HepG2 (cell line): ENCODE results near the gene TSPAN9.

Source experiments
- ATM ChIP-seq: fragments of 450-650 bp; IDR thresholded peaks from 2 replicates; pipeline ENCODE4 v1.7.1; 2017; ENCODE audit warnings: mild to moderate bottlenecking, borderline replicate concordance
- KDM1A ChIP-seq: IDR thresholded peaks from 2 replicates; pipeline ENCODE4 v1.6.1; 2016; ENCODE audit warnings: missing compliant biosample characterization
- POLR2AphosphoS5 ChIP-seq: IDR thresholded peaks from 2 replicates; pipeline ENCODE4 v1.6.1; 2012; ENCODE audit warnings: low read depth, low read length
- TAF1 ChIP-seq: sonication (generic); formaldehyde crosslinking; IDR thresholded peaks from 2 replicates; pipeline ENCODE4 v1.4.0; 2020; ENCODE audit warnings: missing genetic modification reagents
- ZNF230 ChIP-seq: sonication (generic); formaldehyde crosslinking; IDR thresholded peaks from 2 replicates; pipeline ENCODE4 v1.4.0; 2020; ENCODE audit warnings: mild to moderate bottlenecking, missing genetic modification reagents
- TF ChIP-seq, protein P1 (sequence below): sonication (generic); formaldehyde crosslinking; IDR thresholded peaks from 2 replicates; pipeline ENCODE4 v1.5.0; 2020; ENCODE audit warnings: mild to moderate bottlenecking, missing genetic modification reagents, moderate library complexity
- TF ChIP-seq, protein P2 (sequence below): sonication (generic); formaldehyde crosslinking; conservative IDR thresholded peaks from 2 replicates; pipeline ENCODE4 v1.8.0; 2022; ENCODE audit warnings: missing genetic modification reagents
- TF ChIP-seq, protein P3 (sequence below): sonication (generic); formaldehyde crosslinking; IDR thresholded peaks from 2 replicates; pipeline ENCODE4 v1.8.0; 2022; ENCODE audit warnings: mild to moderate bottlenecking, missing genetic modification reagents, moderate library complexity
- TF ChIP-seq, protein P4 (sequence below): sonication (generic); formaldehyde crosslinking; IDR thresholded peaks from 2 replicates; pipeline ENCODE4 v1.5.0; 2020; ENCODE audit warnings: missing genetic modification reagents
- TF ChIP-seq, protein P5 (sequence below): IDR thresholded peaks from 2 replicates; pipeline ENCODE4 v1.6.1; 2016; ENCODE audit warnings: low read depth, control low read depth

DNA sequence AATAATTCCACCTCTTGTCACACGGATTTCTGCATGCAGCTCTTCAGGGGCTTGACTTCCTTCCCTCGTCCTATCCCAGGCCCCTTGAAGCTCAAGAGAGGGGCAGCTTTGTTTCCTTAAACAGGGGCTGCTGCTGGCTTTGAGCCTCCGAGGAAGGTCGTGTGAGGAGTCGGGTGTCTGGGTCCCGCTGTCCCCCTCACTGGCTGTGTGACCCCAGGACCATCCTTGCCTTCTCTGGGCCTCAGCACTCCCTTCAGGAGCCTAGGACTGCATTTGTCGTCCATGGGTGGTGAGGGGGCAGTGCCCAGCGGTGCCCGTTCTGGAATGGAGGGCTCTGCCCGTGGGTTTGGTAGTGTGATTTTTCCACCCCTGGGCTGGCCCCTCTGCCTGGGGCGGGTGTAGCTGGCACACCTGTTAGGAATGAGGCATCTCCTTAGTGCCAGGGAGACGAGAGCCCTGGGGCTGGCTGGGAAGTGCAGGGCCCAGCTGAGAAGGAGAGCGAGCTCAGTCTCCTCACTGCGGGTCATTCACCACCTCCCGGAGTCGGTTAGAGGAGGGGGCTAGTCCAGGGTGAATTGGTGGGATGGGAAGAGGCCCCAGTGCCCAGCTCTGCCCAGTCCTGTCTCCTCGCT lies 60.8 kb downstream of the TSPAN9 start:
- TF ChIP-seq, protein P1, sequence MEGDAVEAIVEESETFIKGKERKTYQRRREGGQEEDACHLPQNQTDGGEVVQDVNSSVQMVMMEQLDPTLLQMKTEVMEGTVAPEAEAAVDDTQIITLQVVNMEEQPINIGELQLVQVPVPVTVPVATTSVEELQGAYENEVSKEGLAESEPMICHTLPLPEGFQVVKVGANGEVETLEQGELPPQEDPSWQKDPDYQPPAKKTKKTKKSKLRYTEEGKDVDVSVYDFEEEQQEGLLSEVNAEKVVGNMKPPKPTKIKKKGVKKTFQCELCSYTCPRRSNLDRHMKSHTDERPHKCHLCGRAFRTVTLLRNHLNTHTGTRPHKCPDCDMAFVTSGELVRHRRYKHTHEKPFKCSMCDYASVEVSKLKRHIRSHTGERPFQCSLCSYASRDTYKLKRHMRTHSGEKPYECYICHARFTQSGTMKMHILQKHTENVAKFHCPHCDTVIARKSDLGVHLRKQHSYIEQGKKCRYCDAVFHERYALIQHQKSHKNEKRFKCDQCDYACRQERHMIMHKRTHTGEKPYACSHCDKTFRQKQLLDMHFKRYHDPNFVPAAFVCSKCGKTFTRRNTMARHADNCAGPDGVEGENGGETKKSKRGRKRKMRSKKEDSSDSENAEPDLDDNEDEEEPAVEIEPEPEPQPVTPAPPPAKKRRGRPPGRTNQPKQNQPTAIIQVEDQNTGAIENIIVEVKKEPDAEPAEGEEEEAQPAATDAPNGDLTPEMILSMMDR (CRISPR knock-in tag), result no peak
- TF ChIP-seq, protein P2, sequence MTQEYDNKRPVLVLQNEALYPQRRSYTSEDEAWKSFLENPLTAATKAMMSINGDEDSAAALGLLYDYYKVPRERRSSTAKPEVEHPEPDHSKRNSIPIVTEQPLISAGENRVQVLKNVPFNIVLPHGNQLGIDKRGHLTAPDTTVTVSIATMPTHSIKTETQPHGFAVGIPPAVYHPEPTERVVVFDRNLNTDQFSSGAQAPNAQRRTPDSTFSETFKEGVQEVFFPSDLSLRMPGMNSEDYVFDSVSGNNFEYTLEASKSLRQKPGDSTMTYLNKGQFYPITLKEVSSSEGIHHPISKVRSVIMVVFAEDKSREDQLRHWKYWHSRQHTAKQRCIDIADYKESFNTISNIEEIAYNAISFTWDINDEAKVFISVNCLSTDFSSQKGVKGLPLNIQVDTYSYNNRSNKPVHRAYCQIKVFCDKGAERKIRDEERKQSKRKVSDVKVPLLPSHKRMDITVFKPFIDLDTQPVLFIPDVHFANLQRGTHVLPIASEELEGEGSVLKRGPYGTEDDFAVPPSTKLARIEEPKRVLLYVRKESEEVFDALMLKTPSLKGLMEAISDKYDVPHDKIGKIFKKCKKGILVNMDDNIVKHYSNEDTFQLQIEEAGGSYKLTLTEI (CRISPR knock-in tag), result no peak
- TF ChIP-seq ZNF230 (CRISPR knock-in tag), result no peak
- TF ChIP-seq POLR2AphosphoS5, result no peak
- TF ChIP-seq, protein P3, sequence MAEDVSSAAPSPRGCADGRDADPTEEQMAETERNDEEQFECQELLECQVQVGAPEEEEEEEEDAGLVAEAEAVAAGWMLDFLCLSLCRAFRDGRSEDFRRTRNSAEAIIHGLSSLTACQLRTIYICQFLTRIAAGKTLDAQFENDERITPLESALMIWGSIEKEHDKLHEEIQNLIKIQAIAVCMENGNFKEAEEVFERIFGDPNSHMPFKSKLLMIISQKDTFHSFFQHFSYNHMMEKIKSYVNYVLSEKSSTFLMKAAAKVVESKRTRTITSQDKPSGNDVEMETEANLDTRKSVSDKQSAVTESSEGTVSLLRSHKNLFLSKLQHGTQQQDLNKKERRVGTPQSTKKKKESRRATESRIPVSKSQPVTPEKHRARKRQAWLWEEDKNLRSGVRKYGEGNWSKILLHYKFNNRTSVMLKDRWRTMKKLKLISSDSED (CRISPR knock-in tag), result no peak
- TF ChIP-seq KDM1A (CRISPR knock-in tag), result no peak
- no peak for TF ChIP-seq TAF1 (CRISPR knock-in tag)
- TF ChIP-seq, protein P4, sequence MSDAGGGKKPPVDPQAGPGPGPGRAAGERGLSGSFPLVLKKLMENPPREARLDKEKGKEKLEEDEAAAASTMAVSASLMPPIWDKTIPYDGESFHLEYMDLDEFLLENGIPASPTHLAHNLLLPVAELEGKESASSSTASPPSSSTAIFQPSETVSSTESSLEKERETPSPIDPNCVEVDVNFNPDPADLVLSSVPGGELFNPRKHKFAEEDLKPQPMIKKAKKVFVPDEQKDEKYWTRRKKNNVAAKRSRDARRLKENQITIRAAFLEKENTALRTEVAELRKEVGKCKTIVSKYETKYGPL (CRISPR knock-in tag), result no peak
- TF ChIP-seq, protein P5, sequence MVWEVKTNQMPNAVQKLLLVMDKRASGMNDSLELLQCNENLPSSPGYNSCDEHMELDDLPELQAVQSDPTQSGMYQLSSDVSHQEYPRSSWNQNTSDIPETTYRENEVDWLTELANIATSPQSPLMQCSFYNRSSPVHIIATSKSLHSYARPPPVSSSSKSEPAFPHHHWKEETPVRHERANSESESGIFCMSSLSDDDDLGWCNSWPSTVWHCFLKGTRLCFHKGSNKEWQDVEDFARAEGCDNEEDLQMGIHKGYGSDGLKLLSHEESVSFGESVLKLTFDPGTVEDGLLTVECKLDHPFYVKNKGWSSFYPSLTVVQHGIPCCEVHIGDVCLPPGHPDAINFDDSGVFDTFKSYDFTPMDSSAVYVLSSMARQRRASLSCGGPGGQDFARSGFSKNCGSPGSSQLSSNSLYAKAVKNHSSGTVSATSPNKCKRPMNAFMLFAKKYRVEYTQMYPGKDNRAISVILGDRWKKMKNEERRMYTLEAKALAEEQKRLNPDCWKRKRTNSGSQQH (CRISPR knock-in tag), result no peak
- TF ChIP-seq ATM, result no peak
